HepG2 (cell line): ENCODE data around the gene HS3ST5. TPM values are rescaled to one million over a fixed set of nuclear protein-coding genes. Genes with fewer than 3 reads are reported as not detected.

ENCODE experiments used
- ATF2 ChIP-seq: sonication (generic); formaldehyde crosslinking; IDR thresholded peaks from 2 replicates; pipeline ENCODE4 v1.4.0; 2020; ENCODE audit warnings: missing genetic modification reagents
- DZIP1 ChIP-seq: sonication (generic); formaldehyde crosslinking; IDR thresholded peaks from 2 replicates; pipeline ENCODE4 v1.5.0; 2020; ENCODE audit warnings: mild to moderate bottlenecking, missing genetic modification reagents
- GTF3A ChIP-seq: sonication (generic); formaldehyde crosslinking; conservative IDR thresholded peaks from 2 replicates; pipeline ENCODE4 v1.4.0; 2020; ENCODE audit warnings: mild to moderate bottlenecking, missing genetic modification reagents
- HNRNPLL ChIP-seq: fragments of 200-400 bp; formaldehyde crosslinking; IDR thresholded peaks from 2 replicates; pipeline ENCODE4 v1.6.1; 2017; ENCODE audit warnings: mild to moderate bottlenecking, low read depth, low read length; ENCODE audit not compliant: poor library complexity, severe bottlenecking
- PHB2 ChIP-seq: fragments of 450-650 bp; IDR thresholded peaks from 2 replicates; pipeline ENCODE4 v1.6.1; 2018; ENCODE audit not compliant: partially characterized antibody
- SETDB1 ChIP-seq: sonication (generic); formaldehyde crosslinking; IDR thresholded peaks from 2 replicates; pipeline ENCODE4 v1.5.1; 2020; ENCODE audit warnings: missing genetic modification reagents, mild to moderate bottlenecking, borderline replicate concordance
- XBP1 ChIP-seq: sonication (generic); formaldehyde crosslinking; IDR thresholded peaks from 2 replicates; pipeline ENCODE4 v1.5.0; 2020; ENCODE audit warnings: missing genetic modification reagents
- ZEB1 ChIP-seq: IDR thresholded peaks from 2 replicates; pipeline ENCODE4 v1.6.1; 2012; ENCODE audit warnings: mild to moderate bottlenecking, low read depth, inconsistent platforms; ENCODE audit not compliant: insufficient replicate concordance
- ZNF20 ChIP-seq: sonication (generic); formaldehyde crosslinking; IDR thresholded peaks from 2 replicates; pipeline ENCODE4 v1.4.0; 2020; ENCODE audit warnings: mild to moderate bottlenecking, moderate library complexity, missing genetic modification reagents
- ZNF367 ChIP-seq: sonication (generic); formaldehyde crosslinking; IDR thresholded peaks from 2 replicates; pipeline ENCODE4 v1.4.0; 2020; ENCODE audit warnings: missing genetic modification reagents, borderline replicate concordance
- ZNF646 ChIP-seq: sonication (generic); formaldehyde crosslinking; IDR thresholded peaks from 2 replicates; pipeline ENCODE4 v1.9.0; 2021; ENCODE audit warnings: mild to moderate bottlenecking, missing genetic modification reagents
- polyA plus RNA-seq, 8 experiments: library from polyadenylated mRNA; depleted of rRNA in 3 of 8; stranded (reverse) in 7 of 8; unstranded in 1 of 8; fragments of >200 nt; fragmentation: Illumina TruSeq in 4 of 8; extraction: Trizol in 4 of 8; gene quantifications; 2 replicates each; pipeline versions ENCODE4 v1.2.1 to v1.2.3, GENCODE V29; 2011 to 2016; ENCODE audit warnings: low read depth in 4 of 8, missing spikeins in 1 of 8, mixed read lengths in 1 of 8; ENCODE audit not compliant: insufficient read depth in 1 of 8
- total RNA-seq, 5 experiments: library from RNA; depleted of rRNA; stranded (reverse); fragments of >200 nt; fragmentation: Illumina TruSeq; extraction: Trizol; gene quantifications; 2 replicates each; pipeline ENCODE4 v1.2.3, GENCODE V29; 2016; ENCODE audit warnings: low read depth in 1 of 5
- TF ChIP-seq, protein P1 (sequence below): sonication (generic); formaldehyde crosslinking; IDR thresholded peaks from 2 replicates; pipeline ENCODE4 v1.9.0; 2022; ENCODE audit warnings: low read depth, missing genetic modification reagents
- TF ChIP-seq, protein P2 (sequence below): sonication (generic); formaldehyde crosslinking; IDR thresholded peaks from 2 replicates; pipeline ENCODE4 v1.4.0; 2020; ENCODE audit warnings: missing genetic modification reagents

HS3ST5 gene
- total and polyA plus RNA-seq, 2 of the 13 experiments (the other 11 are each of a cell fraction or from before 2014, with no cell fraction given): 1.1 to 1.6 TPM

GRCh38 chr6:114258376-114258775 lies 84.4 kb downstream of the HS3ST5 start (continued):
- TF ChIP-seq DZIP1 (CRISPR knock-in tag) (no peak), ZNF367 (CRISPR knock-in tag) (no peak), ATF2 (CRISPR knock-in tag) (no peak), XBP1 (CRISPR knock-in tag) (no peak), HNRNPLL (no peak), ZNF20 (no peak), ZEB1 (no peak), ZNF646 (no peak), PHB2 (no peak), SETDB1 (CRISPR knock-in tag) (no peak), GTF3A (CRISPR knock-in tag) (no peak)
- TF ChIP-seq, protein P1, sequence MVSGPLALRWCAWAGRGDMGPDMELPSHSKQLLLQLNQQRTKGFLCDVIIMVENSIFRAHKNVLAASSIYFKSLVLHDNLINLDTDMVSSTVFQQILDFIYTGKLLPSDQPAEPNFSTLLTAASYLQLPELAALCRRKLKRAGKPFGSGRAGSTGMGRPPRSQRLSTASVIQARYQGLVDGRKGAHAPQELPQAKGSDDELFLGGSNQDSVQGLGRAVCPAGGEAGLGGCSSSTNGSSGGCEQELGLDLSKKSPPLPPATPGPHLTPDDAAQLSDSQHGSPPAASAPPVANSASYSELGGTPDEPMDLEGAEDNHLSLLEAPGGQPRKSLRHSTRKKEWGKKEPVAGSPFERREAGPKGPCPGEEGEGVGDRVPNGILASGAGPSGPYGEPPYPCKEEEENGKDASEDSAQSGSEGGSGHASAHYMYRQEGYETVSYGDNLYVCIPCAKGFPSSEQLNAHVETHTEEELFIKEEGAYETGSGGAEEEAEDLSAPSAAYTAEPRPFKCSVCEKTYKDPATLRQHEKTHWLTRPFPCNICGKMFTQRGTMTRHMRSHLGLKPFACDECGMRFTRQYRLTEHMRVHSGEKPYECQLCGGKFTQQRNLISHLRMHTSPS (CRISPR knock-in tag): no peak
- TF ChIP-seq, protein P2, sequence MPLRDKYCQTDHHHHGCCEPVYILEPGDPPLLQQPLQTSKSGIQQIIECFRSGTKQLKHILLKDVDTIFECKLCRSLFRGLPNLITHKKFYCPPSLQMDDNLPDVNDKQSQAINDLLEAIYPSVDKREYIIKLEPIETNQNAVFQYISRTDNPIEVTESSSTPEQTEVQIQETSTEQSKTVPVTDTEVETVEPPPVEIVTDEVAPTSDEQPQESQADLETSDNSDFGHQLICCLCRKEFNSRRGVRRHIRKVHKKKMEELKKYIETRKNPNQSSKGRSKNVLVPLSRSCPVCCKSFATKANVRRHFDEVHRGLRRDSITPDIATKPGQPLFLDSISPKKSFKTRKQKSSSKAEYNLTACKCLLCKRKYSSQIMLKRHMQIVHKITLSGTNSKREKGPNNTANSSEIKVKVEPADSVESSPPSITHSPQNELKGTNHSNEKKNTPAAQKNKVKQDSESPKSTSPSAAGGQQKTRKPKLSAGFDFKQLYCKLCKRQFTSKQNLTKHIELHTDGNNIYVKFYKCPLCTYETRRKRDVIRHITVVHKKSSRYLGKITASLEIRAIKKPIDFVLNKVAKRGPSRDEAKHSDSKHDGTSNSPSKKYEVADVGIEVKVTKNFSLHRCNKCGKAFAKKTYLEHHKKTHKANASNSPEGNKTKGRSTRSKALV (CRISPR knock-in tag): no peak
